Omental fat pad (tissue), 4 donors: ENCODE results near the gene ALDH5A1. TPM values are rescaled to one million over a fixed set of nuclear protein-coding genes. Genes with fewer than 3 reads are reported as not detected.

Source experiments
- ATAC-seq: fragments of 150-250 bp; one replicate; pipeline ENCODE4 v1.9.1; 2016; ENCODE audit warnings: mild to moderate bottlenecking, moderate library complexity; ENCODE audit not compliant: low FRiP score
- DNase-seq: peaks from one replicate; pipeline ENCODE4 v3.0.0-alpha.2; 2019; ENCODE audit warnings: low spot score
- total RNA-seq, 4 donors: library from RNA; depleted of rRNA; stranded (reverse); fragments of >200 nt; gene quantifications; one replicate each; pipeline ENCODE4 v1.1.0, GENCODE V29; 2016
- TF ChIP-seq, protein P1 (sequence below), 3 donors: fragments of 450-650 bp; IDR thresholded peaks; one replicate each; pipeline ENCODE4 v1.5.1; 2016 to 2017; ENCODE audit warnings: antibody characterized with exemption in 3 of 3, mild to moderate bottlenecking in 3 of 3, moderate library complexity in 2 of 3

The ALDH5A1 gene
- total RNA-seq, 4 donors from 2014 or later, result 3.8 to 6.1 (median 4.9) TPM

DNA sequence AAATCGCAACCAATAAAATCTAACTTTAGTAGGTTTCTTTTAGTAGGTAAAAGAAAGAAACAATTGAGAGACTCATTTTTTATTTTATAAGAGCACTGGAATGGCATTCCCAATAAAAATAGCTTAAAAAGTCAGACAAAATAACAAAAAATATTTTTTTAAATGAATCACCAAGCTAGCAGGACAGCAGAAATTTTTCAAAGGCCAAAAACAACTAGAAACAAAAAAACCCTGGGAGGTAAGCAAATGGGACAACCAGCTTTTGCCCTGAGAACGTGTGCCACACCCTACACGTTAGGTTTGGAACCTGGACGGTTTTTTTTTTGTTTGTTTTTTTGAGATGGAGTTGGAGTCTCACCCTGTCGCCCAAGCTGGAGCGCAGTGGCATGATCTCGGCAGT, 25.0 kb upstream of the ALDH5A1 start:
- no peak for DNase-seq
- no peak for ATAC-seq
- TF ChIP-seq, protein P1, sequence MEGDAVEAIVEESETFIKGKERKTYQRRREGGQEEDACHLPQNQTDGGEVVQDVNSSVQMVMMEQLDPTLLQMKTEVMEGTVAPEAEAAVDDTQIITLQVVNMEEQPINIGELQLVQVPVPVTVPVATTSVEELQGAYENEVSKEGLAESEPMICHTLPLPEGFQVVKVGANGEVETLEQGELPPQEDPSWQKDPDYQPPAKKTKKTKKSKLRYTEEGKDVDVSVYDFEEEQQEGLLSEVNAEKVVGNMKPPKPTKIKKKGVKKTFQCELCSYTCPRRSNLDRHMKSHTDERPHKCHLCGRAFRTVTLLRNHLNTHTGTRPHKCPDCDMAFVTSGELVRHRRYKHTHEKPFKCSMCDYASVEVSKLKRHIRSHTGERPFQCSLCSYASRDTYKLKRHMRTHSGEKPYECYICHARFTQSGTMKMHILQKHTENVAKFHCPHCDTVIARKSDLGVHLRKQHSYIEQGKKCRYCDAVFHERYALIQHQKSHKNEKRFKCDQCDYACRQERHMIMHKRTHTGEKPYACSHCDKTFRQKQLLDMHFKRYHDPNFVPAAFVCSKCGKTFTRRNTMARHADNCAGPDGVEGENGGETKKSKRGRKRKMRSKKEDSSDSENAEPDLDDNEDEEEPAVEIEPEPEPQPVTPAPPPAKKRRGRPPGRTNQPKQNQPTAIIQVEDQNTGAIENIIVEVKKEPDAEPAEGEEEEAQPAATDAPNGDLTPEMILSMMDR (IDR thresholded peaks at IDR 0.05), result no peak

DNA sequence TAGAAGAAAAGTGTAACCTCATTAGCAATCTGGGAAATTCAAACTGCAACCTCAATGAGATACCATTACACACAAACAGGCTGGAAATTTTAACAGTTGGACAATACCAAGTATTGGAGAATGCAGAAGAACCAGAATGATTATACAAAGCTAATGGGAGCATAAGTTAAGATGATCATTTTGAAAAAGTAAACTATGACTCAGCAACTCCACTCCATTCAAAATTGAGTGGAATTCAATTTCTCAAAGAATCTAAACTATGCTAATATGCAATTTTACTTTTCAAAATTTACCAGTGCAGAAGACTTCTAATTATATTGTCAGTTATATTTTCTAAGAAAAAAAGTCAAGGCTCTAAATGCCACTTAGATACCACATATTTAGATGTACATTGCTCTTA, 22.6 kb upstream of the ALDH5A1 start:
- ATAC-seq (no peak), DNase-seq (no peak)
- TF ChIP-seq, protein P1 (IDR thresholded peaks at IDR 0.05), result no peak

DNA sequence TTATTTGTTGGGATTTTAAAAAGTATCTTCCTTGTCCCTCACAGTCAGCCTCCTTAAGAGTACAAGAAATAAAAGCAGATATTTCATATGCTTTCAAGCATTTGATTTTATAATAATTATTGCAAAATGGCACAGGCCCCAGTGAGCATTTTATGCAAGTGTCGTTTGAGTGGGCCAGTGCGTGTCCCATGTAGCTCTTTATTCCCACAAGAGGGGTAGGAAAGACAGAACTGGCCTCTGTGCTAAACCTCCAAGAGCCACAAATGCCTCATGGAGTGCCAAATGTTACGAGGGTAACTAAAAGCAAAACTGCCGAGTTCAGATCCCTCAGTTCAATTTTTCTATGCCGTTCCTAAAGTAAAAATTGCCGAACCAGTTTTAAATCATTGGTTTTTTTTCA, 18.1 kb upstream of the ALDH5A1 start:
- DNase-seq, result no peak
- TF ChIP-seq, protein P1 (IDR thresholded peaks at IDR 0.05), result no peak
- no peak for ATAC-seq

DNA sequence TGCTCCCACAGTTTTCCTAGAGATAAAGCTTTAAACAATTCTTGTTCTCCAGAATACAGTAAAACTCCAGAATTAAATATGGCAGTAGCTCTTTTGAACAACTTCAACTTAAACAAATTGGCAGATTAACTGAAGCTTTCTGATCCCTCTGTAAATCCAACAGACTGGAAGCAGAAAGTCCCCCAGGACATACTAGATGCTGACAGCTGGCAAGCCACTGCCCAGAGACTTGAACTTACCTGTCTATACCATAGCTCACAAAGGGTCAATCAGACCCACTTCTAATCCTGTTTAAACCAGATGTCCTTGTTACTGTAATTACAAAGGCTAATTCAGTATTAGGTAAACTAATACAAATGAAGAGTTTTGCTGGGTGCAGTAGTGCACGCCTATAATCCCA, 17.7 kb upstream of the ALDH5A1 start:
- TF ChIP-seq, protein P1 (IDR thresholded peaks at IDR 0.05), result no peak
- ATAC-seq (no peak), DNase-seq (no peak)

DNA sequence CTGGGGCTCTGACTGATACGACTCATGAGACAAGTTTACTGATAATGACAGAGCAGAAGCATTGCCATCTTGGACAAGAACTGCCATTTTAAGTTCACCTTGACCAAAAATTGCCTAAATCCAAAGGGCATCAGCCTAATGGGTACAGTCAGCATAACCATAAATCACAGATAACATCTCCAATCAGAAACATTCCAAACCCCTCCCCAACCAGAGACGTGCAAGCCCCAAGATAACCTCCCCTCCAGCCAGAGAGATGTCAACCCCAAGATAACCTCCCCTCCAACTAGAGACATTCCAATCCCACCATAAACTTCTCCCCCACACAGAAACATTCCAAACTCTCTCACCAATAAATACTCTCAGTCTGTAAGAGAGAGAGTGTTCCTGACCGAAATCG, 15.9 kb upstream of the ALDH5A1 start:
- DNase-seq (no peak), ATAC-seq (no peak)

DNA sequence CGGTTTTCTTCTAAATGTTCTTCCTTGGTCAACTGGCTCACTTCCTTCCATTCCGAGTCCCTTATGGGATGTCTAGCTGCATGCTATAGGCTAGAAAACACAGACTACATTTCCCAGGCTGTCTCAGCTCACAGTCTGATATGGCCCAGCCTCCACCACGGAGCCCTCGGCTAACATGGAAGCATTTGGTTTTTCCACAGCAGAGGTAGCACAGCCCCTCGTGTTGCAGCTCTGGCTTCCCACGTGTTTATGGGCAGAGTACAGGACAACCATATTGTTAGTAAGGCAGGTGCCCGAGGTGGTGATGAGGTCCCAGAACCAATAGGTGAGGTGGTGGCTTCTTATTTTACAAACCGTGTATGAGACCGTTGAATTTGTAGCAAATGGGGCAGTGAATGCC, 14.1 kb upstream of the ALDH5A1 start:
- no peak for DNase-seq
- ATAC-seq, result no peak
- TF ChIP-seq, protein P1 (IDR thresholded peaks at IDR 0.05), result no peak

More for the DNA sequence above, 15.9 kb upstream of the ALDH5A1 start:
- TF ChIP-seq, protein P1 (IDR thresholded peaks at IDR 0.05), result no peak

DNA sequence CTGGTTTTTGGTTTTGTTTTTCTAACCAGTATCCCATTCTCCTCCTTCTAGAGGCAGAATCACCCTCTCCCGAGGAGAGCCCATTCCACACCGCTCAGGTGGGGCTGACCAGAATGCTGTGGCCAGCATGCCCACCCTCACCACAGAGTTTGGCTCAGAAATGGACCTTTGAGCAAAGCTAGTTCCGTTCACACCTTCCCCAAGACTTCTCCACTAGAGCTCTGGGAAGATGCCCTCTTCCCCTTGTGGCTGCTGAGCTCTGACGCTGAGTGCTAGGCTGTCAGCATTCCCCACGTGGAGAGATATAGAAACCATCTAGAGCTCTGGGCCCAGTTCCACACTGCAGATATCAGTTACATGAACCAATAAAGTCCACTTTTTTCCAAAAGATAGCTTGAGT, 13.3 kb upstream of the ALDH5A1 start:
- ATAC-seq (no peak), DNase-seq (no peak)
- TF ChIP-seq, protein P1 (IDR thresholded peaks at IDR 0.05), result no peak
